ENCODE measurements around the gene ADAD2. TPM values are rescaled to one million over a fixed set of nuclear protein-coding genes. Genes with fewer than 3 reads are reported as not detected.
A peak's percentile ranks its signal among the peaks of the same experiment; 100 is the strongest.

Gene ADAD2
- polyA plus RNA-seq (2013) = not detected in 2 replicates

GRCh38 chr16:84190731-84191388 is at the start of gene ADAD2:
Gene ADAD2, plus strand, starts transcription at chr16:84191157. Its CDS starts 74 bp downstream, at chr16:84191231.
- no peak within 1 kb of the TSS for H4K12ac ChIP-seq (ENCODE audit: low read depth, low read length)
- no peaks in the 10 kb centered on the region for H3K27me3 ChIP-seq (ENCODE audit: insufficient read depth, low read length)
- no peak within 1 kb of the TSS for H2BK12ac ChIP-seq (ENCODE audit: low read length)
- H2BK5ac ChIP-seq (ENCODE audit: low read depth, low read length, poor library complexity) = no peak within 1 kb of the TSS
- peak within 1 kb of the TSS; percentile 0 for H3K14ac ChIP-seq (ENCODE audit: low read length)
- no peak within 1 kb of the TSS for H3K23ac ChIP-seq (ENCODE audit: low read length)
- H2AFZ ChIP-seq (ENCODE audit: insufficient read depth, low read length, poor library complexity) = no peak within 1 kb of the TSS
- H2BK120ac ChIP-seq (ENCODE audit: insufficient read depth, low read length, poor library complexity) = no peak within 1 kb of the TSS
- peak within 1 kb of the TSS; percentile 20 for H4K91ac ChIP-seq (ENCODE audit: low read depth, low read length)
- H3K9me3 ChIP-seq (ENCODE audit: insufficient read depth, low read depth, low read length) = peaks cover 3% of the 10 kb centered on the region
- H3K4ac ChIP-seq (ENCODE audit: low read depth, low read length) = no peak within 1 kb of the TSS
- H4K8ac ChIP-seq (ENCODE audit: low read depth, low read length) = no peak within 1 kb of the TSS
- H3K79me2 ChIP-seq (ENCODE audit: control insufficient read depth, insufficient read depth, low read length, poor library complexity) = peaks cover 4% of the 10 kb centered on the region
- no peaks in the 10 kb centered on the region for H3K36me3 ChIP-seq (ENCODE audit: control insufficient read depth in 1 of 2, insufficient read depth in 2 of 2, low read length in 2 of 2)
- no peak within 1 kb of the TSS for H3K18ac ChIP-seq (ENCODE audit: low read length)
- H2AK5ac ChIP-seq (ENCODE audit: low read length) = no peak within 1 kb of the TSS
- peaks cover 3% of the 10 kb centered on the region for H3K79me1 ChIP-seq (ENCODE audit: low read length)
- no peak within 1 kb of the TSS for H3K9ac ChIP-seq (ENCODE audit: low read length)
- H3K27ac ChIP-seq (ENCODE audit: low read depth, low read length) = no peak within 1 kb of the TSS
- no peak for DNase-seq
- no peak within 1 kb of the TSS for H3K4me2 ChIP-seq (ENCODE audit: low read length)
- no peak within 1 kb of the TSS for H3K4me3 ChIP-seq (ENCODE audit: low read depth, low read length)
- H3K4me1 ChIP-seq (ENCODE audit: control insufficient read depth in 1 of 2, insufficient read depth in 2 of 2, low read length in 2 of 2) = peaks cover 4 to 11% of the 10 kb centered on the region in 2 experiments
- no CpG with 5 or more reads among the region's 47 CpGs for WGBS (ENCODE audit: extremely low coverage, insufficient coverage, insufficient read length)

- Histone ChIP-seq H3K4me3 (ENCODE audit: low read depth, low read length) (no peak overlapping the region), H3K9me3 (ENCODE audit: insufficient read depth, low read depth, low read length) (no peaks in the 10 kb centered on the region), H4K12ac (ENCODE audit: low read depth, low read length) (no peak overlapping the region), H3K79me2 (ENCODE audit: control insufficient read depth, insufficient read depth, low read length, poor library complexity) (peaks cover 2% of the 10 kb centered on the region), H3K4me2 (ENCODE audit: low read length) (no peak overlapping the region), H3K79me1 (ENCODE audit: low read length) (peaks cover 3% of the 10 kb centered on the region), H3K18ac (ENCODE audit: low read length) (no peak overlapping the region), H3K14ac (ENCODE audit: low read length) (no peak overlapping the region), H3K4me1 (ENCODE audit: control insufficient read depth in 1 of 2, insufficient read depth in 2 of 2, low read length in 2 of 2) (peaks cover 5 to 8% of the 10 kb centered on the region in 2 experiments), H2BK12ac (ENCODE audit: low read length) (no peak overlapping the region), H2AFZ (ENCODE audit: insufficient read depth, low read length, poor library complexity) (no peak overlapping the region), H2BK120ac (ENCODE audit: insufficient read depth, low read length, poor library complexity) (no peak overlapping the region), H4K91ac (ENCODE audit: low read depth, low read length) (no peak overlapping the region), H2BK5ac (ENCODE audit: low read depth, low read length, poor library complexity) (no peak overlapping the region), H3K23ac (ENCODE audit: low read length) (no peak overlapping the region), H3K9ac (ENCODE audit: low read length) (no peak overlapping the region), H2AK5ac (ENCODE audit: low read length) (no peak overlapping the region), H4K8ac (ENCODE audit: low read depth, low read length) (no peak overlapping the region), H3K36me3 (ENCODE audit: control insufficient read depth in 1 of 2, insufficient read depth in 2 of 2, low read length in 2 of 2) (no peaks in the 10 kb centered on the region), H3K27me3 (ENCODE audit: insufficient read depth, low read length) (no peaks in the 10 kb centered on the region), H3K27ac (ENCODE audit: low read depth, low read length) (no peak overlapping the region), H3K4ac (ENCODE audit: low read depth, low read length) (no peak overlapping the region)
- no CpG with 5 or more reads among the region's 1 CpG for WGBS (ENCODE audit: extremely low coverage, insufficient coverage, insufficient read length)
- no peak for DNase-seq
These were observed 47.9 kb upstream of the ADAD2 start for GRCh38 chr16:84143081-84143480.

GRCh38 chr16:84143784-84144199 is 47.2 kb upstream of the ADAD2 start:
- DNase-seq = no peak
- H3K36me3 ChIP-seq (ENCODE audit: control insufficient read depth in 1 of 2, insufficient read depth in 2 of 2, low read length in 2 of 2) = no peaks in the 10 kb centered on the region
- no peak overlapping the region for H2AFZ ChIP-seq (ENCODE audit: insufficient read depth, low read length, poor library complexity)
- no peak overlapping the region for H3K18ac ChIP-seq (ENCODE audit: low read length)
- H4K91ac ChIP-seq (ENCODE audit: low read depth, low read length) = no peak overlapping the region
- no peak overlapping the region for H4K8ac ChIP-seq (ENCODE audit: low read depth, low read length)
- peaks cover 5 to 8% of the 10 kb centered on the region in 2 experiments for H3K4me1 ChIP-seq (ENCODE audit: control insufficient read depth in 1 of 2, insufficient read depth in 2 of 2, low read length in 2 of 2)
- peak overlapping the region; percentile 91 for H3K4me2 ChIP-seq (ENCODE audit: low read length)
- H3K27me3 ChIP-seq (ENCODE audit: insufficient read depth, low read length) = no peaks in the 10 kb centered on the region
- H3K4me3 ChIP-seq (ENCODE audit: low read depth, low read length) = no peak overlapping the region
- no peak overlapping the region for H3K23ac ChIP-seq (ENCODE audit: low read length)
- H3K14ac ChIP-seq (ENCODE audit: low read length) = no peak overlapping the region
- no peak overlapping the region for H2BK12ac ChIP-seq (ENCODE audit: low read length)
- no peak overlapping the region for H2AK5ac ChIP-seq (ENCODE audit: low read length)
- H2BK5ac ChIP-seq (ENCODE audit: low read depth, low read length, poor library complexity) = no peak overlapping the region
- H3K9me3 ChIP-seq (ENCODE audit: insufficient read depth, low read depth, low read length) = no peaks in the 10 kb centered on the region
- H3K27ac ChIP-seq (ENCODE audit: low read depth, low read length) = no peak overlapping the region
- H2BK120ac ChIP-seq (ENCODE audit: insufficient read depth, low read length, poor library complexity) = no peak overlapping the region
- peaks cover 3% of the 10 kb centered on the region for H3K79me1 ChIP-seq (ENCODE audit: low read length)
- no peak overlapping the region for H3K9ac ChIP-seq (ENCODE audit: low read length)
- no CpG with 5 or more reads among the region's 13 CpGs for WGBS (ENCODE audit: extremely low coverage, insufficient coverage, insufficient read length)
- no peak overlapping the region for H4K12ac ChIP-seq (ENCODE audit: low read depth, low read length)
- peak overlapping the region; percentile 41 for H3K4ac ChIP-seq (ENCODE audit: low read depth, low read length)
- peaks cover 2% of the 10 kb centered on the region for H3K79me2 ChIP-seq (ENCODE audit: control insufficient read depth, insufficient read depth, low read length, poor library complexity)

- H3K23ac ChIP-seq (ENCODE audit: low read length) = no peak overlapping the region
- H4K91ac ChIP-seq (ENCODE audit: low read depth, low read length) = peak overlapping the region; percentile 4
- no peak overlapping the region for H3K14ac ChIP-seq (ENCODE audit: low read length)
- H3K36me3 ChIP-seq (ENCODE audit: control insufficient read depth in 1 of 2, insufficient read depth in 2 of 2, low read length in 2 of 2) = no peaks in the 10 kb centered on the region
- peaks cover 2% of the 10 kb centered on the region for H3K79me2 ChIP-seq (ENCODE audit: control insufficient read depth, insufficient read depth, low read length, poor library complexity)
- H3K4me1 ChIP-seq (ENCODE audit: control insufficient read depth in 1 of 2, insufficient read depth in 2 of 2, low read length in 2 of 2) = peaks cover 0 to 3% of the 10 kb centered on the region in 2 experiments
- no peak overlapping the region for H2AK5ac ChIP-seq (ENCODE audit: low read length)
- no peak overlapping the region for H4K12ac ChIP-seq (ENCODE audit: low read depth, low read length)
- no peak overlapping the region for H2BK120ac ChIP-seq (ENCODE audit: insufficient read depth, low read length, poor library complexity)
- H3K27me3 ChIP-seq (ENCODE audit: insufficient read depth, low read length) = no peaks in the 10 kb centered on the region
- peak overlapping the region; percentile 13 for H3K4ac ChIP-seq (ENCODE audit: low read depth, low read length)
- peak overlapping the region; percentile 73 for H3K9ac ChIP-seq (ENCODE audit: low read length)
- no CpG with 5 or more reads among the region's 39 CpGs for WGBS (ENCODE audit: extremely low coverage, insufficient coverage, insufficient read length)
- H3K4me3 ChIP-seq (ENCODE audit: low read depth, low read length) = peak overlapping the region; percentile 85
- peak overlapping the region; percentile 77 for H3K18ac ChIP-seq (ENCODE audit: low read length)
- no peak overlapping the region for H2BK5ac ChIP-seq (ENCODE audit: low read depth, low read length, poor library complexity)
- H4K8ac ChIP-seq (ENCODE audit: low read depth, low read length) = no peak overlapping the region
- peaks cover 3% of the 10 kb centered on the region for H3K79me1 ChIP-seq (ENCODE audit: low read length)
- H2BK12ac ChIP-seq (ENCODE audit: low read length) = no peak overlapping the region
- H2AFZ ChIP-seq (ENCODE audit: insufficient read depth, low read length, poor library complexity) = peak overlapping the region; percentile 38
- peak in 1 of 2 donors; percentile 44 for DNase-seq
- H3K4me2 ChIP-seq (ENCODE audit: low read length) = peak overlapping the region; percentile 91
- H3K9me3 ChIP-seq (ENCODE audit: insufficient read depth, low read depth, low read length) = no peaks in the 10 kb centered on the region
- H3K27ac ChIP-seq (ENCODE audit: low read depth, low read length) = peak overlapping the region; percentile 49
These were observed 46.6 kb upstream of the ADAD2 start for GRCh38 chr16:84144209-84144858.
